Loucy (cell line): ENCODE results near the gene CFHR2.
"Not testable (repeated sequence)": the region's sequence is repeated elsewhere in the genome, so short reads cannot be mapped to it uniquely, and the experiment has no call there.

Source experiments
- H2AFZ ChIP-seq: fragments of 200-600 bp; sonication (generic); 2 replicates; pipeline ENCODE4 v1.6.0; 2016; ENCODE audit warnings: antibody characterized with exemption, mild to moderate bottlenecking, low read length, moderate library complexity
- H3F3A ChIP-seq: fragments of 200-600 bp; 2 replicates; pipeline ENCODE4 v1.6.0; 2016; ENCODE audit warnings: antibody characterized with exemption, low read depth, mild to moderate bottlenecking
- H3K27me3 ChIP-seq: fragments of 200-600 bp; sonication (generic); 2 replicates; pipeline ENCODE4 v1.6.1; 2014; ENCODE audit warnings: low read length, mild to moderate bottlenecking; ENCODE audit not compliant: insufficient read depth, poor library complexity, severe bottlenecking
- H3K36me3 ChIP-seq: fragments of 200-600 bp; sonication (generic); 2 replicates; pipeline ENCODE4 v1.6.1; 2016; ENCODE audit warnings: low read length; ENCODE audit not compliant: insufficient read depth
- H3K4me1 ChIP-seq: fragments of 200-600 bp; sonication (generic); 2 replicates; pipeline ENCODE4 v1.5.1; 2014; ENCODE audit warnings: low read length, mild to moderate bottlenecking; ENCODE audit not compliant: insufficient read depth, poor library complexity, severe bottlenecking
- H3K4me2 ChIP-seq: fragments of 200-600 bp; sonication (generic); 2 replicates; pipeline ENCODE4 v1.6.0; 2014; ENCODE audit warnings: antibody characterized with exemption, low read length, low read depth, mild to moderate bottlenecking; ENCODE audit not compliant: poor library complexity, severe bottlenecking
- H3K4me3 ChIP-seq: fragments of 200-600 bp; sonication (generic); 2 replicates; pipeline ENCODE4 v1.5.1; 2014; ENCODE audit warnings: low read length, mild to moderate bottlenecking, mixed read lengths; ENCODE audit not compliant: poor library complexity, severe bottlenecking
- H3K79me2 ChIP-seq: fragments of 200-600 bp; sonication (generic); 2 replicates; pipeline ENCODE4 v1.6.1; 2014; ENCODE audit warnings: low read length; ENCODE audit not compliant: insufficient read depth
- H3K9ac ChIP-seq: fragments of 200-600 bp; sonication (generic); 2 replicates; pipeline ENCODE4 v1.6.0; 2014; ENCODE audit warnings: mild to moderate bottlenecking, low read depth, low read length, moderate library complexity; ENCODE audit not compliant: poor library complexity, severe bottlenecking
- H3K9me2 ChIP-seq: fragments of 200-600 bp; sonication (generic); replicated peaks from 2 replicates; pipeline ENCODE4 v1.6.1; 2016; ENCODE audit warnings: low read depth, low read length, mixed read lengths
- H3K9me3 ChIP-seq: fragments of 200-600 bp; sonication (generic); 2 replicates; pipeline ENCODE4 v1.6.1; 2014; ENCODE audit warnings: mild to moderate bottlenecking, antibody characterized with exemption, low read length, low read depth; ENCODE audit not compliant: insufficient read depth
- H4K20me1 ChIP-seq: fragments of 200-600 bp; sonication (generic); 2 replicates; pipeline ENCODE4 v1.6.0; 2014; ENCODE audit warnings: antibody characterized with exemption, low read length, mild to moderate bottlenecking; ENCODE audit not compliant: insufficient read depth, poor library complexity, severe bottlenecking
- EZH2phosphoT487 ChIP-seq: fragments of 200-600 bp; IDR thresholded peaks from 2 replicates; pipeline ENCODE4 v1.6.1; 2018; ENCODE audit warnings: antibody characterized with exemption, mild to moderate bottlenecking, moderate library complexity, borderline replicate concordance
- TF ChIP-seq, protein P1 (sequence below): fragments of 200-600 bp; sonication (generic); conservative IDR thresholded peaks from 2 replicates; pipeline ENCODE4 v1.5.1; 2014; ENCODE audit warnings: mild to moderate bottlenecking, antibody characterized with exemption, low read length

Gene CFHR2

DNA sequence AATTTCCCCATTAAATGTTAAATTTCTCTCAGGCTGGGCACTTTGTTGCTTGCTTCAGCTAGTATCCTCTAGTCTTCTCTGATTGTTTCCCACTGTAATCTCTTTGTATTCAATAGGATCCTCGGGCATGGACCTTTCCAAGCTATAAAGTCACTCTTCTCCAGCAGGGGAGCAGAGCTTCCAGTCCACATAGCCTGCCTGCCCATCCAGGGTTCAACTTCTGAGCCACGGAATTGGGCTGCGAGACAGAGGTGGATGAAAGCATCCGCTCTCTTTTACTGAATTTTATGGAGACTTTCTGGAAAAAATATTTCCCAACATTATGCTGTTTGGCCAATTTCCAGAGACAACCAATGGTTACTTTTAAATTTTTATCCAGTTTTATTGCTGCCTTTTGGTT is 32.7 kb downstream of the CFHR2 start:
- no peak for TF ChIP-seq EZH2phosphoT487
- TF ChIP-seq, protein P1, sequence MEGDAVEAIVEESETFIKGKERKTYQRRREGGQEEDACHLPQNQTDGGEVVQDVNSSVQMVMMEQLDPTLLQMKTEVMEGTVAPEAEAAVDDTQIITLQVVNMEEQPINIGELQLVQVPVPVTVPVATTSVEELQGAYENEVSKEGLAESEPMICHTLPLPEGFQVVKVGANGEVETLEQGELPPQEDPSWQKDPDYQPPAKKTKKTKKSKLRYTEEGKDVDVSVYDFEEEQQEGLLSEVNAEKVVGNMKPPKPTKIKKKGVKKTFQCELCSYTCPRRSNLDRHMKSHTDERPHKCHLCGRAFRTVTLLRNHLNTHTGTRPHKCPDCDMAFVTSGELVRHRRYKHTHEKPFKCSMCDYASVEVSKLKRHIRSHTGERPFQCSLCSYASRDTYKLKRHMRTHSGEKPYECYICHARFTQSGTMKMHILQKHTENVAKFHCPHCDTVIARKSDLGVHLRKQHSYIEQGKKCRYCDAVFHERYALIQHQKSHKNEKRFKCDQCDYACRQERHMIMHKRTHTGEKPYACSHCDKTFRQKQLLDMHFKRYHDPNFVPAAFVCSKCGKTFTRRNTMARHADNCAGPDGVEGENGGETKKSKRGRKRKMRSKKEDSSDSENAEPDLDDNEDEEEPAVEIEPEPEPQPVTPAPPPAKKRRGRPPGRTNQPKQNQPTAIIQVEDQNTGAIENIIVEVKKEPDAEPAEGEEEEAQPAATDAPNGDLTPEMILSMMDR = no peak
- no peaks in the 10 kb centered on the region for H3K27me3 ChIP-seq
- H4K20me1 ChIP-seq = no peaks in the 10 kb centered on the region
- no peaks in the 10 kb centered on the region for H3K9me3 ChIP-seq
- H3K9ac ChIP-seq = no peak overlapping the region
- H3K4me1 ChIP-seq = no peaks in the 10 kb centered on the region
- no peaks in the 10 kb centered on the region for H3K36me3 ChIP-seq
- H3K4me2 ChIP-seq = no peak overlapping the region
- H3K79me2 ChIP-seq = no peaks in the 10 kb centered on the region
- no peaks in the 10 kb centered on the region for H3K9me2 ChIP-seq
- H2AFZ ChIP-seq = no peak overlapping the region
- no peaks in the 10 kb centered on the region for H3F3A ChIP-seq
- no peak overlapping the region for H3K4me3 ChIP-seq

- no peak within 1 kb of the TSS for H2AFZ ChIP-seq
- no peaks in the 10 kb centered on the region for H3K79me2 ChIP-seq
- H3K9me2 ChIP-seq = no peaks in the 10 kb centered on the region
- no peaks in the 10 kb centered on the region for H3K36me3 ChIP-seq
- no peaks in the 10 kb centered on the region for H3F3A ChIP-seq
- TF ChIP-seq, protein P1 = no peak
- no peak for TF ChIP-seq EZH2phosphoT487
- H3K9me3 ChIP-seq = no peaks in the 10 kb centered on the region
- H3K27me3 ChIP-seq = no peaks in the 10 kb centered on the region
- no peaks in the 10 kb centered on the region for H4K20me1 ChIP-seq
- H3K9ac ChIP-seq = no peak within 1 kb of the TSS
- H3K4me3 ChIP-seq = no peak within 1 kb of the TSS
- H3K4me1 ChIP-seq = no peaks in the 10 kb centered on the region
- H3K4me2 ChIP-seq = no peak within 1 kb of the TSS
Observed at GRCh38 chr1:196977278-196977677, 33.7 kb downstream of the CFHR2 start, which contains the start of gene CFHR5. Gene CFHR5, plus strand, starts transcription at chr1:196977556. Its CDS starts 109 bp downstream, at chr1:196977665.

GRCh38 chr1:196980859-196981258 is 37.3 kb downstream of the CFHR2 start:
- TF ChIP-seq, protein P1 = no peak
- TF ChIP-seq EZH2phosphoT487 = no peak
- no peak overlapping the region for H3K4me3 ChIP-seq
- H3K9me2 ChIP-seq = no peaks in the 10 kb centered on the region
- H3K9me3 ChIP-seq = no peaks in the 10 kb centered on the region
- no peak overlapping the region for H3K4me2 ChIP-seq
- H3K79me2 ChIP-seq = no peaks in the 10 kb centered on the region
- H4K20me1 ChIP-seq = no peaks in the 10 kb centered on the region
- H2AFZ ChIP-seq = no peak overlapping the region
- no peak overlapping the region for H3K9ac ChIP-seq
- H3F3A ChIP-seq = no peaks in the 10 kb centered on the region
- H3K4me1 ChIP-seq = no peaks in the 10 kb centered on the region
- no peaks in the 10 kb centered on the region for H3K27me3 ChIP-seq
- no peaks in the 10 kb centered on the region for H3K36me3 ChIP-seq

DNA sequence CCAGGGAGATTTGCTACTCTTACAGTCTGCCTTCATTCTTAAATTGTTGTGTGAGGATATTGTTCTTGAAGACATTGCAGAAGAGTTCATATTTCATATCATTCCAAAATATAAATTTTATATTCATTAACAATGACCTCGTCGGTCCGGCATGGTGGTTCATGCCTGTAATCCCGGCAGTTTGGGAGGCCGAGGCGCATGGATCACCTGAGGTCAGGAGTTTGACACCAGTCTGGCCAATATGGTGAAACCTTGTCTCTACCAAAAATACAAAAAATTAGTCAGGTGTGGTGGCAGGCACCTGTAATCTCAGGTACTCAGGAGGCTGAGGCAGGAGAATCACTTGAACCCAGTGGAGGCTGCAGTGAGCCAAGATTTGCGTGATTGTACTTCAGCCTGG is 38.7 kb downstream of the CFHR2 start:
- H3K9me3 ChIP-seq, H4K20me1 ChIP-seq, H3K36me3 ChIP-seq, H2AFZ ChIP-seq, H3K9ac ChIP-seq, H3K9me2 ChIP-seq, H3K4me2 ChIP-seq, H3K4me3 ChIP-seq, H3K79me2 ChIP-seq, H3F3A ChIP-seq, H3K27me3 ChIP-seq, H3K4me1 ChIP-seq: not testable (repeated sequence)

GRCh38 chr1:196991919-196992651 is 48.5 kb downstream of the CFHR2 start:
- not testable (repeated sequence) for H3K36me3 ChIP-seq, H3K27me3 ChIP-seq, H3K9ac ChIP-seq, H3K9me3 ChIP-seq, H2AFZ ChIP-seq, H3K4me1 ChIP-seq, H3F3A ChIP-seq, H4K20me1 ChIP-seq, H3K9me2 ChIP-seq, H3K79me2 ChIP-seq, H3K4me3 ChIP-seq, H3K4me2 ChIP-seq
